NCI-H2029 treated with DMSO at 0.1 percent for 48 hours (cell line): Measurements from ENCODE around the gene SHC1.

ENCODE experiments used
- DNase-seq: peaks from one replicate; lab custom pipeline; 2025; lab: John Stamatoyannopoulos, UW

Gene SHC1

GRCh38 chr1:154973344-154974101 lies 3.0 kb upstream of the SHC1 start:
- DNase-seq, result peak; percentile 65

- DNase-seq, result no peak
These were observed 2.2 kb upstream of the SHC1 start for GRCh38 chr1:154972517-154973343.

- no peak for DNase-seq
These were observed 1.6 kb upstream of the SHC1 start for GRCh38 chr1:154972213-154972516.

- DNase-seq, result no peak
These were observed 923 bp upstream of the SHC1 start for GRCh38 chr1:154971341-154971998.

- DNase-seq, result no peak
These were observed 591 bp downstream of the SHC1 start for GRCh38 chr1:154969860-154970452.

GRCh38 chr1:154969246-154969645 lies 1.3 kb downstream of the SHC1 start:
- no peak for DNase-seq

GRCh38 chr1:154968731-154969130 lies 1.8 kb downstream of the SHC1 start:
- no peak for DNase-seq

GRCh38 chr1:154967331-154967950 lies 3.1 kb downstream of the SHC1 start:
- no peak for DNase-seq

GRCh38 chr1:154966111-154966510 lies 4.4 kb downstream of the SHC1 start:
- DNase-seq, result no peak

- no peak for DNase-seq
These were observed 6.2 kb downstream of the SHC1 start for GRCh38 chr1:154964359-154964758.

GRCh38 chr1:154963643-154964042 lies 6.9 kb downstream of the SHC1 start:
- no peak for DNase-seq

GRCh38 chr1:154962795-154963330 lies 7.7 kb downstream of the SHC1 start:
- DNase-seq, result no peak

GRCh38 chr1:154962156-154962749 lies 8.3 kb downstream of the SHC1 start:
- DNase-seq, result no peak

GRCh38 chr1:154961207-154962155 lies 9.1 kb downstream of the SHC1 start, which contains the start of gene PYGO2:
Gene PYGO2, minus strand, starts transcription at chr1:154961782. Its CDS starts 206 bp downstream, at chr1:154961576.
- peak; percentile 12 for DNase-seq

- no peak for DNase-seq
These were observed 10.0 kb downstream of the SHC1 start for GRCh38 chr1:154960446-154961136.

- no peak for DNase-seq
These were observed 11.1 kb downstream of the SHC1 start for GRCh38 chr1:154959426-154959780.

GRCh38 chr1:154958681-154959425 lies 11.7 kb downstream of the SHC1 start:
- no peak for DNase-seq

- no peak for DNase-seq
These were observed 12.5 kb downstream of the SHC1 start for GRCh38 chr1:154958036-154958435.

GRCh38 chr1:154957091-154957657 lies 13.4 kb downstream of the SHC1 start:
- no peak for DNase-seq
